GM23248 (cell line): Measurements from ENCODE around the gene BPIFB6.

ENCODE experiments used
- EZH2 ChIP-seq: fragments of 200-600 bp; sonication (generic); IDR thresholded peaks from 2 replicates; pipeline ENCODE4 v1.6.1; 2018; ENCODE audit warnings: antibody characterized with exemption, mild to moderate bottlenecking; ENCODE audit not compliant: insufficient read depth, poor library complexity, severe bottlenecking
- EZH2phosphoT487 ChIP-seq: fragments of 200-600 bp; sonication (generic); IDR thresholded peaks from 2 replicates; pipeline ENCODE4 v1.6.1; 2018; ENCODE audit warnings: antibody characterized with exemption, moderate library complexity, mild to moderate bottlenecking, low read depth; ENCODE audit not compliant: insufficient read depth

DNA sequence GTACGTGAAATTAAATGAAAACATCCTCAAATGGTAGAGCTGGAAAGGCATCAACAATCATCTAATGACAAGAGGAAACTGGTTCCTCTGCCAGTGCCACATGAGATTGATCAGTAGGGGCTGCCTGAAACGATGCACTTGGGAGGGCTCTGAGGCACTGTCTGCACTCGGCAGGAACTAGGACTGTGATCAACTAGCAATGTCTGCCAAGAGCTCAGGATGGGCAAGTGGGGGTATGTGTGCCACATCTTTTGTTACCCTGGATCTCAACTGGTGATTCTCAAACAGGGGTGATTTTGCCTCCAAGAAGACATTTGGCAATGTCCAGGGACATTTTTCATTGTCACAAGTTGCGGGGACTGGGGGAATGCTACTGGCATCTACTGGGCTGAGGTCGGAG, 1.9 kb downstream of the BPIFB6 start:
- TF ChIP-seq EZH2phosphoT487 (no peak), EZH2 (no peak)
